GM10248 (cell line): ENCODE measurements around the gene HMCN2.

Source experiments
- CTCF ChIA-PET: fragments of 300-600 bp; sonication (Branson Sonifier 250); formaldehyde crosslinking; extraction: SDS; loops from one replicate; lab custom pipeline; 2021; ENCODE audit warnings: antibody characterized with exemption; lab: Yijun Ruan, JAX
- POLR2A ChIA-PET: fragments of 350-650 bp; sonication (Branson Sonifier 250); formaldehyde crosslinking; extraction: SDS; loops from one replicate; lab custom pipeline; 2020; ENCODE audit warnings: antibody characterized with exemption; lab: Yijun Ruan, JAX
- DNase-seq: peaks from one replicate; pipeline ENCODE4 v3.0.0; 2012; ENCODE audit errors: extremely low spot score
- TF ChIP-seq, protein P1 (sequence below): IDR thresholded peaks from 2 replicates; pipeline ENCODE4 v1.5.1; 2012; ENCODE audit warnings: mild to moderate bottlenecking, low read depth; ENCODE audit errors: extremely low read depth, missing control alignments, control extremely low read depth

The HMCN2 gene

DNA sequence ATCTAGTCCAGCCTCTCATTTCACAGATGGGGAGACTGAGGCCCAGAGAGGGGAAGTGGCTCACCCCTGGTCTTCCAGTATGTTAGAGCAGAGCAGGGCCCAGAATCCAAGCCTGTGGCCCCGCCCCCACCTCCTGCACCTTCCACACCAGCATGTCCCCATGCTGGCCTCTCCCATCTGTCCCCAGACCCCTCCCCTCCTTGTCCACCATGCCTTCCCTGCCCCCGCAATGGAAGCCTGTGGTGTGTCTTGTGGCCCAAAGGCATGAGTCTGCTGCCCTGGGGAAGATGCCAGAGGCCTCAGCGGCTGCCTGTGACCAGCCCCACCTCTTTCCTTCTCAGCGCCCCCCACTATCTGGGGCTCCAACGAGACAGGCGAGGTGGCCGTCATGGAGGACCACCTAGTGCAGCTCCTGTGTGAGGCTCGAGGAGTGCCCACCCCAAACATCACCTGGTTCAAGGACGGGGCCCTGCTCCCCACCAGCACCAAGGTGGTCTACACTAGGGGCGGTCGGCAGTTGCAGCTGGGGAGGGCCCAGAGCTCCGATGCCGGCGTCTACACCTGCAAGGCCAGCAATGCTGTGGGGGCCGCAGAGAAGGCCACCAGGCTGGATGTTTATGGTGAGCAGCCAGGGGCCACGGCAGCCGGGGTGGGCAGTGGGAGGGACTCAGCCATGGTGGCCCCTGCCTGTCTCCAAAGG is 87.2 kb downstream of the HMCN2 start:
- TF ChIP-seq, protein P1, sequence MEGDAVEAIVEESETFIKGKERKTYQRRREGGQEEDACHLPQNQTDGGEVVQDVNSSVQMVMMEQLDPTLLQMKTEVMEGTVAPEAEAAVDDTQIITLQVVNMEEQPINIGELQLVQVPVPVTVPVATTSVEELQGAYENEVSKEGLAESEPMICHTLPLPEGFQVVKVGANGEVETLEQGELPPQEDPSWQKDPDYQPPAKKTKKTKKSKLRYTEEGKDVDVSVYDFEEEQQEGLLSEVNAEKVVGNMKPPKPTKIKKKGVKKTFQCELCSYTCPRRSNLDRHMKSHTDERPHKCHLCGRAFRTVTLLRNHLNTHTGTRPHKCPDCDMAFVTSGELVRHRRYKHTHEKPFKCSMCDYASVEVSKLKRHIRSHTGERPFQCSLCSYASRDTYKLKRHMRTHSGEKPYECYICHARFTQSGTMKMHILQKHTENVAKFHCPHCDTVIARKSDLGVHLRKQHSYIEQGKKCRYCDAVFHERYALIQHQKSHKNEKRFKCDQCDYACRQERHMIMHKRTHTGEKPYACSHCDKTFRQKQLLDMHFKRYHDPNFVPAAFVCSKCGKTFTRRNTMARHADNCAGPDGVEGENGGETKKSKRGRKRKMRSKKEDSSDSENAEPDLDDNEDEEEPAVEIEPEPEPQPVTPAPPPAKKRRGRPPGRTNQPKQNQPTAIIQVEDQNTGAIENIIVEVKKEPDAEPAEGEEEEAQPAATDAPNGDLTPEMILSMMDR, result no peak
- ChIA-PET CTCF (no interaction called here), POLR2A (no interaction called here)
- no peak for DNase-seq

DNA sequence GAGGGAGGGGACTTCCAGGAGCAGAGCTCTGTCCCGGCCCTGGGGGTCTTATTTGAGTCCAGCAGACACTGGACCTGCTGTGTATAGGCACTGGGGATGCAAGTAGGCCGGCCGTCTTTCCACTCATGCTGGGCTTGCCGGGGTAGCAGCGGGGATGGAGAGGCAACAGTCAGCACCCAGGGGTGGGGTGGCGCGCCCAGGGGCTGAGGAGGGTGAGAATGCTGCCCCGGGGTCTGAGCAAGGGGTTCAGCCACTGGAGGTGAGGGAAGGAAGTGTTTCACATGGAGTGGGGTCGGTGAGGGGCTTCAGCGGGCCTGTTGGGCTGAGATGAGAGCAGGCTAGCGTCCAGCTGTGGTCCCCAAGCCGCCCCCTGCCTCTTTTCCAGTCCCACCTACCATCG is 88.8 kb downstream of the HMCN2 start:
- POLR2A ChIA-PET, result interaction anchor here (0.6 kb wide), 1 partner anchor 8 kb away, joined by 5 read pairs; no protein-coding TSS in a partner anchor
- DNase-seq, result no peak
- TF ChIP-seq, protein P1, result no peak
- CTCF ChIA-PET, result no interaction called here

DNA sequence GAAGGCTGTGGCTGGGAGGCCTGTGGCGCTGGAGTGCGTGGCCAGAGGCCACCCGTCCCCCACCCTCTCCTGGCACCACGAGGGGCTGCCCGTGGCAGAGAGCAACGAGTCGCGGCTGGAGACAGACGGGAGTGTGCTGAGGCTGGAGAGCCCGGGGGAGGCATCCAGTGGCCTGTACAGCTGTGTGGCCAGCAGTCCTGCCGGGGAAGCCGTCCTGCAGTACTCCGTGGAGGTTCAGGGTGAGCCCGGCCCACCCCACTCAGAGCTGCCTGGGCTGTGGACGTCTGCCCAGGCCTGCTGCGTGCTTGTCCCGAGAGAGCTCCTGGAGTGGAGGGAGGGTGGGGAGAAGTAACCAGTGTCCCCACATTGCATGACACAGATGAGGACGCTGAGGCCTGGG is 89.2 kb downstream of the HMCN2 start:
- TF ChIP-seq, protein P1, result no peak
- no peak for DNase-seq
- ChIA-PET POLR2A (interaction anchor here (0.6 kb wide), 1 partner anchor 8 kb away, joined by 5 read pairs; no protein-coding TSS in a partner anchor), CTCF (no interaction called here)

DNA sequence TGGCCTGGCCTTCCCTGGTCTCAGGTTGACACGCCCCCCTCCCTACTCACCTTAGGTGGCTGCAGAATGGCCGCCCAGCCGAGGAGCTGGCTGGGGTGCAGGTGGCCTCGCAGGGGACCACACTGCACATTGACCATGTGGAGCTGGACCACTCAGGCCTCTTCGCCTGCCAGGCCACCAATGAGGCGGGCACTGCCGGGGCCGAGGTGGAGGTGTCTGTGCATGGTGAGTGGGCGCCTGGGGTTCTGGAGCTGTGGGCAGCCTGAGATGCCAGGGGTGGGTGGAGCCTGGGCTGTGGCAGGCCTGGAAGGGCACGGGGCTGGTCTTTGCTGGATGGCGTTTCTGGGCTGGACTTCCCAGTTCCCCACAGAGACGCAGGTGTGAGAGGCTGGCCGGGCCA is 90.5 kb downstream of the HMCN2 start:
- CTCF ChIA-PET, result interaction anchor here (0.7 kb wide), 1 partner anchor 109 kb away, joined by 3 read pairs; no protein-coding TSS in a partner anchor
- no peak for DNase-seq
- TF ChIP-seq, protein P1, result no peak
- POLR2A ChIA-PET, result no interaction called here

DNA sequence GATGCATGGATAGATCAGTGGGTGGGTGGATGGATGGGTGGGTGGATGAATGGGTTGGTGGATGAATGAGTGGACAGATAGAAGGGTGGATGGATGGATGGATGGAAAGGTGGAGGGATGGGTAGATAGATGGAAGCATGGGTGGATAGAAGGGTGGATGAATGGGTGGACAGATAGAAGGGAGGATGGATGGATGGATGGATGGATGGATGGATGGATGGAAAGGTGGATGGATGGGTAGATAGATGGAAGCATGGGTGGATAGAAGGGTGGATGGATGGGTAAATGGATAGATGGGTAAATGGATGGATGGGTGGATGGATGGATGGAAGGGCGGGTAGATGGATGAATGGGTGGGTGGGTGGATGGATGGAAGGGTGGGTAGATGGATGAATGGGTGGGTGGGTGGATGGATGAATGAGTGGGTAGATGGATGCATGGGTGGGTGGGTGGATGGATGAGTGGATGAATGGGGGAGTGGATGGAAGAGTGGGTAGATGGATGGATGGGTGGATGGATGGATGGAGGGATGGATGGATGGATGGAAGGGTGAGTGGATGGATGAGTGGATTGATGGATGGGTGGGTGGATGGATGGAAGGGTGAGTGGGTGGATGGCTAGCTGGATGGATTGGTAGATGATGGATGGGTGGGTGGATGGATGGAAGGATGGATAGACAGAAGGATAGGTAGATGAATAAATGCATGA is 91.5 kb downstream of the HMCN2 start:
- TF ChIP-seq, protein P1, result no peak
- CTCF ChIA-PET, result interaction anchor here (1.1 kb wide), 1 partner anchor 15 kb away, joined by 3 read pairs; no protein-coding TSS in a partner anchor
- DNase-seq, result no peak
- POLR2A ChIA-PET, result no interaction called here

DNA sequence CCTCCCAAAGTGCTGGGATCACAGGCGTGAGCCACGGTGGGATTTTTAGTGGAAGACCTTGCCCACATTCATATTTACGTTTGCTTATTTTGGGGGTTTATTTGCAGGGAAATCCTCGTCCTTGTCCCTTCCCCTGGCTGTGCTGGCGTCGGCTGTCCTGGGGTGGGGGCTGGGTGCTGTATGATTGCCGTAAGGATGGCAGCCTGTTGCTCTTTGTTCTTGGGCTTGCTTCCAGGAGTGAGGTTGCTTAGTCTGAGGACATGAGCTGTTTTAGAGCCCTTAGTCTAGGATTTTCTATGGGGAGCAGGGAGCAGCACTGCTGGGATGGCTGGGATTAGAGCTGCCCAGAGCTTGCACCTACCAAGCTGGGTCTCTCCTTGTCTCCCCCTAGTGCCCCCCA is 93.4 kb downstream of the HMCN2 start:
- POLR2A ChIA-PET, result no interaction called here
- TF ChIP-seq, protein P1, result no peak
- CTCF ChIA-PET, result interaction anchor here (0.5 kb wide), 1 partner anchor 324 kb away, joined by 3 read pairs; no protein-coding TSS in a partner anchor
- no peak for DNase-seq
